Omental fat pad (tissue), 4 donors: ENCODE measurements around the gene IRF3. TPM values are rescaled to one million over a fixed set of nuclear protein-coding genes. Genes with fewer than 3 reads are reported as not detected.

Experiments used
- ATAC-seq: fragments of 150-250 bp; one replicate; pipeline ENCODE4 v1.9.1; 2016; ENCODE audit warnings: mild to moderate bottlenecking, moderate library complexity; ENCODE audit not compliant: low FRiP score
- DNase-seq: peaks from one replicate; pipeline ENCODE4 v3.0.0-alpha.2; 2019; ENCODE audit warnings: low spot score
- total RNA-seq, 4 donors: library from RNA; depleted of rRNA; stranded (reverse); fragments of >200 nt; gene quantifications; one replicate each; pipeline ENCODE4 v1.1.0, GENCODE V29; 2016
- TF ChIP-seq, protein P1 (sequence below), 3 donors: fragments of 450-650 bp; IDR thresholded peaks; one replicate each; pipeline ENCODE4 v1.5.1; 2016 to 2017; ENCODE audit warnings: antibody characterized with exemption in 3 of 3, mild to moderate bottlenecking in 3 of 3, moderate library complexity in 2 of 3

Gene IRF3
- total RNA-seq, 4 donors from 2014 or later = 32.4 to 62.7 (median 36.4) TPM

DNA sequence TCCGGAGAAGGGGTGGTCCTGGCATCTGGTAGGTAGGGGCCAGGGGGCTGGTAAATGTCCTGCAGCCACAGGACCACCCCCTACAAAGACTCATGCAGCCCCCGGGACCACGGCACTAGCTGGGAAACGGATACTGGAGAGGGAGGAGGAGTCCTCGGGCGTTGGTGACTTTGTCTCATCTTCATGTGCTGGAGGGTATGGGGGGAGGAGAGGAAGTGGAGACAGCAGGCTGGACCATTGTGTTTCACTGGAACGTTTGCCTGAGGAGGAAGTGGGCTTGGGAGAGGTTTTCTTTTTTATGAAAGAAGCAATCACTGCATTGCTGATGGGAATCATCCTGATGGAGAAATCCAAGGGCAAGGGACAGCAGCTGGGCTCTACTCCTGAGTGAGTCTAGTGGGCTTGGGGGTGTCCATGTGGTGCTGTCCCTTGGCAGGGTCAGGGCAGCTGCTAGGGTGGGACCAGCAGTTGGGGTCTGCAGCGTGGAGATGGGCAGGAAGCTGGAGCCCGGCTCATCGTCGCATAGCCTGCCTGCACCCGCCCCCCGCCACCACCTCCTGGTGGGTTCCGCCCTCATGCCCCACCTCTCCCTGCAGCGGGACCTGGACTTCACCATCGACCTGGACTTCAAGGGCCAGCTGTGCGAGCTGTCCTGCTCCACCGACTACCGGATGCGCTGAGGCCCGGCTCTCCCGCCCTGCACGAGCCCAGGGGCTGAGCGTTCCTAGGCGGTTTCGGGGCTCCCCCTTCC lies 22.1 kb upstream of the IRF3 start:
- no peak for ATAC-seq
- TF ChIP-seq, protein P1, sequence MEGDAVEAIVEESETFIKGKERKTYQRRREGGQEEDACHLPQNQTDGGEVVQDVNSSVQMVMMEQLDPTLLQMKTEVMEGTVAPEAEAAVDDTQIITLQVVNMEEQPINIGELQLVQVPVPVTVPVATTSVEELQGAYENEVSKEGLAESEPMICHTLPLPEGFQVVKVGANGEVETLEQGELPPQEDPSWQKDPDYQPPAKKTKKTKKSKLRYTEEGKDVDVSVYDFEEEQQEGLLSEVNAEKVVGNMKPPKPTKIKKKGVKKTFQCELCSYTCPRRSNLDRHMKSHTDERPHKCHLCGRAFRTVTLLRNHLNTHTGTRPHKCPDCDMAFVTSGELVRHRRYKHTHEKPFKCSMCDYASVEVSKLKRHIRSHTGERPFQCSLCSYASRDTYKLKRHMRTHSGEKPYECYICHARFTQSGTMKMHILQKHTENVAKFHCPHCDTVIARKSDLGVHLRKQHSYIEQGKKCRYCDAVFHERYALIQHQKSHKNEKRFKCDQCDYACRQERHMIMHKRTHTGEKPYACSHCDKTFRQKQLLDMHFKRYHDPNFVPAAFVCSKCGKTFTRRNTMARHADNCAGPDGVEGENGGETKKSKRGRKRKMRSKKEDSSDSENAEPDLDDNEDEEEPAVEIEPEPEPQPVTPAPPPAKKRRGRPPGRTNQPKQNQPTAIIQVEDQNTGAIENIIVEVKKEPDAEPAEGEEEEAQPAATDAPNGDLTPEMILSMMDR (IDR thresholded peaks at IDR 0.05) = no peak
- no peak for DNase-seq

DNA sequence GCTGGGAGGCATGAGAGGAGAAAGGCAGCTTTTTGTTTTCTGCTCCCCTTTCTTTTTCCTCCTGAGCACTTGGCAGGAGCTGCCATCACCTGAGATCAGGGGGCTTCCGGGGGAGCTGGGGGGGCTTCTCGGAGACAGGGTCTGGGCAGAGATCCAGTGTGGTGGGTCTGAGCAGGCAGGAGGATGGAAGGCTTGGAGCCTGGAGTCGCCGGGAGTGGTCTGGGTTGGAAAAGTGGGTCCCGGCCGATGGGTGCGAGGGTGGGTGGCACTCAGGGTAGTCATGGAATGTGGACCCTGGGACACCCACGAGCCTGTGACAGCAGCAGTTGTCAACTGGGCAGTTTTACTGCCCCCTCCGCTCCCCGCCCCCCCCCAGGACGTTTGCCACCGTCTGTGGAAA lies 21.5 kb upstream of the IRF3 start:
- no peak for ATAC-seq
- DNase-seq = no peak
- TF ChIP-seq, protein P1 (IDR thresholded peaks at IDR 0.05) = no peak

DNA sequence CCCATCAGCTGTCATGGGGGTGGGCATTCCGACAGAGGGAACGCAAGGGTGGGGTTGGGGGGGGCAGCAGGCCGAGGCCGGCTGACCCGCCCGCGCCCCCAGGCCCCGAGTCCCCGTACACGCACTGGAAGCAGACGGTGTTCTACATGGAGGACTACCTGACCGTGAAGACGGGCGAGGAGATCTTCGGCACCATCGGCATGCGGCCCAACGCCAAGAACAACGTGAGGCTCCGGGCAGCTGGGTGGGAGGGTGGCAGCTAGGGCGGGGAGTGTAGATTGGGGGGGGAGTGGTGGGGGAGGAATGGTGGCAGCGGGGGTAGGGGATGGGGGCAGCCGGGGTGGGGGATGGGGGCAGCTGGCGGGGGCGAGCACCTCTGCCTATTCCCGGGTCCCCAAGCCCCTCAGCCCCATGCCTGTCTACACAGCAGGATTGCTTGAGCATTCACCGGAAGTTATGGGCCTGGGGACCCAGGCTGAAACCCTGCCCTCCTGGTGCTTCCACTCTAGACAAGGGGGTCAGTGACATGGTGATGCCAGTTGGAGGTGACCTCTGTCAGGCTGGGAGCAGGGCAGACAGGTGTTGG lies 20.9 kb upstream of the IRF3 start:
- no peak for DNase-seq
- TF ChIP-seq, protein P1 (IDR thresholded peaks at IDR 0.05) = no peak
- ATAC-seq = no peak

DNA sequence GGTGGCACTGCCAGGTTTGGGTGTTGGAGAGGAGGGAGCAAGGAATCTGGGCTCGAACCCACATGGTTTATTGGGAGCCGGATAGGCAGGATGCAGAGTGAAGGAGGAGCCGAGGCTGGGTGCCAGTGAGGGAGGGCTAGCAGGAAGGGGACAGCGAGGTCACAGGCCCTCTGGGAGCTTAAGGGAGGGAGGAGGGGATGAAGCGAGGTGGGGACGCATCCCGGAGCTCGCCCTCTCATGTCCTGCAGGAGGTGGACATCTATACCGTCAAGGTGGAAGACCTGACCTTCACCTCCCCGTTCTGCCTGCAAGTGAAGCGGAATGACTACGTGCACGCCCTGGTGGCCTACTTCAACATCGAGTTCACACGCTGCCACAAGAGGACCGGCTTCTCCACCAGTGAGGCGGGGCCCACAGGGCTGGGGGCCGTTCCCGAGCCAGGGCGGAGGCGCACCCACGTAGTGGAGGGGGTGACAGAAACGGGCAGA lies 20.2 kb upstream of the IRF3 start:
- ATAC-seq = no peak
- no peak for DNase-seq
- TF ChIP-seq, protein P1 (IDR thresholded peaks at IDR 0.05) = no peak

DNA sequence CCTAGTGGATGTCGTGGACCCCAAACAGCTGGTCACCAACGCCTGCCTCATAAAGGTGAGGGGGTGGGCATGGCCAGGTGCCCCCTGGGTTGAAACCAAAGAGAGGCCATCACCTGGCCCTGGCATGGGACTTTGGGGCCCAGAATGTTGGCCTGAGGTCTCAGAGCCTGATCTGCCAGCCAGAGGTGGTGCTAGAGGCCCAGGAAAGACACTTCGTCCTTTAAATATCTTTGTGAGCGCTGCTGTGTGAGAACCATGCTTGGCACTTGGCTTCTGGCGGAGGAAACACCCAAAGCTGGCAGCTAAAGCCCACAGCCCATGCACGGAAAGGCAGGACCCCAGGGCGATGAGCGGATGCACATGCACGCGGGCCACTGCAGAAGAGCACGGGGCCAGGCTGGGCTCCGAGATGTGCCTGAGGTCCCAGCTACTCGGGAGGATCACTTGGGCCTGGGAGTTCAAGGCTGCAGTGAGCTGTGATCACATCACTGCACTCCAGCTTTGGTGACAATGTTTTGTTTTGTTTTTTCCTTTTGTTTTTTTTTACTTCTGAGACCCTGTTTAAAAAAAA lies 19.4 kb upstream of the IRF3 start:
- TF ChIP-seq, protein P1 (IDR thresholded peaks at IDR 0.05) = no peak
- ATAC-seq (no peak), DNase-seq (no peak)

DNA sequence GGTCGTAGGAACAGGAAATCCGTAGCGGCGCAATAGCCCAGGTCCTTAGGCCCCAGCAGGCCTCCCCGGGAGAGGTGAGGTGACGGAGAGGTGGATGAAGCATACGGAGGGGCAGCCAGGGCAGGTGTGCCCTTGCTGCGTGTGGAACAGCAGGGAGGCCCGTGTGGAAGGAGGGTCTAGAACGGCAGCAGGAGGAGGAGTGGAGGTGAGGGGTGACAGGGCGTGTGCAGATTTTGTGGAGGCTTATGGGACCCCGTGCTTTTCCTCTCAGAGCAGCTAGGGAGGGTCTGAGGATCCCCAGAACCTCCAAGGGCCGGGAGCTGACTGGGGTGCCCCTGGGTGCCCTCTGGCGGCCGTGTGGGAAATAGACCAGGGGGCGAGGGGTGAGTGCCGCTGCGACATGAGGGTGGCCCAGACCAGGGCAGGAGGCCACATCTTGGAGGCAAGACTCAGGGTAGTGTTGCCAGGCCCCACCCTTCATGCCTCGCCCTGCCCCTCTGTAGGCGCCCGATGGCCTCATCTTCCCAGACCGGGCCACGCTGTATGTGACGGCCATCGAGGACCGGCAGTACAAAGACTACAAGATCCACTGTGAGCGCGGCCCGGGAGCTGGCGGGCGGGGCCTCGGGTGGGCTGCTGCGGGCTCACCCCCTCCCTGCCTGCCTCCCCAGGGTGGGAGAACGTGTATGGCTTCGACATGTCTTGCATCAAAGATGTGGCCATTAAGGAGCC lies 18.8 kb upstream of the IRF3 start:
- ATAC-seq (no peak), DNase-seq (no peak)
- TF ChIP-seq, protein P1 (IDR thresholded peaks at IDR 0.05) = no peak
